A204.1 (cell line): ENCODE measurements around the gene TMEM248.
"Not testable (repeated sequence)": the region's sequence is repeated elsewhere in the genome, so short reads cannot be mapped to it uniquely, and the experiment has no call there.

ENCODE experiments used
- FAIRE-seq: peaks from 2 replicates; lab custom pipeline; 2012; peaks lifted over from hg19 to GRCh38; lab: Jason Lieb, UNC

The TMEM248 gene

DNA sequence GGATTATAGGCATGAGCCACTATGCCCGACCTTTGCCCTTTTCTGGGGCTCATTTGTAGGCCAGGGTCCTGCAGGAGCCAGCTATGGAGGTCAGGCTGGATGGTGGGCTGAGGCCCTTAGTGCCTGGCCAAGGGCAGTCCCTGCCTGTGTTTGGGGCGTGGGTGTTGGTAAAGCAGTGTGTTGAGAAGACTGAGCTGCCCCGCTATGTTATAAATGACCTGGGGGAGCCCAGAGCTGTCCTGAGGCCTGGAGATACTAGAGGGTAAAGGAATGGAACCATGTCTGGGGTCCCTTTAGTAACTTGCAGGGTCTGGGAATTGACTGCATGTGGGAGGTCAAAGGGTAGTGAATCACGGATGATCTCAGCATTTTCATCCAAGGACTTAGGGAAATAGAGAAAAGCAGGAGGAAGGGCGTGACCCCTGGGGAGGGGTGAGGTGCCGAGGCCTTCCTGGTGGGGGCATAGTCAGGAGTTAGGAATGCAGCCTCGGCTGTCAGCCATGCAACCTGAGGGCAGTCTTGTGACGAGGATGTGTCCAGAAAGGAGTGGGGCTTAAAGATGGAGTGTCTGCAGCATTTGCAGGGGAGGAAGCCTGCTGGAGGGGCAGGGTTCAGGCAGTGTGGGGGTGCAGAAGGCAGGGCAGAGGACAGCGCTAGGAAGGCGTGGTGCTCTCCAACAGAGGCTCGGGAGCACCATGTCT is 31.5 kb downstream of the TMEM248 start:
- FAIRE-seq: no peak

GRCh38 chr7:66953044-66953427 is 32.0 kb downstream of the TMEM248 start:
- no peak for FAIRE-seq

DNA sequence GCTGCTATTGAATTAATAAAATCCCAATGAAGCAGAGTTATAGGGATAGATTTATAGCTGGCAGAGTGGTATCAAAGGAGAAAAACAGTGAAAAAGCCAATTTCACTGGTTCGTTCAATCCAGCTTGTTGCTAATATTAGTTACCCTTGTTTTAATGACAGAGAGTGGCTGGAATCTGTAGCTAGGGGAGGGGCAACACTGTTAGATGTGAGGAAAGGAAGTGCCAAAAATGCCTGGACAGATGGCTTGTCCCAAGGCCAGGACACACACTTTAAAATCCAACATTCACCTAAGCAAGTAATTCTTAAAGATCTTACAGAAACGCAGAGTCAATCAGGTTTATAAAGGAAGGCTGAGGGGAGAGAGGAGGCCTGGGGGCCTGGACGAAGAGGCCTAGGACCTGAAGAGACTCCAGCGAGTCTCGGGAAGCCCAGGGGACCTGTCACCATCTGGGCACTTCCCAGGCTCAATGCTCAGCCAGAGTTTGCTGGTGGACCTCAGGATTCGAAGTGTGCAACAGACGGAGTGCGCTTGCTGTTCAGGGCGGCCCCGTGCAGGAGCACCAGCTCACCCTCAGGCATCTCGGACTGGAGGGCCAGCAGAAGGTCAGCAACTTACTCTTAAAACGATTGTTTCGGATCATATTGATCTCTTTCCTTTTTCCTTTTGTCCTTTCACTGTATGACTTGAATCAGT is 36.7 kb downstream of the TMEM248 start:
- FAIRE-seq: no peak

GRCh38 chr7:66958538-66959350 is 37.7 kb downstream of the TMEM248 start:
- FAIRE-seq: no peak

DNA sequence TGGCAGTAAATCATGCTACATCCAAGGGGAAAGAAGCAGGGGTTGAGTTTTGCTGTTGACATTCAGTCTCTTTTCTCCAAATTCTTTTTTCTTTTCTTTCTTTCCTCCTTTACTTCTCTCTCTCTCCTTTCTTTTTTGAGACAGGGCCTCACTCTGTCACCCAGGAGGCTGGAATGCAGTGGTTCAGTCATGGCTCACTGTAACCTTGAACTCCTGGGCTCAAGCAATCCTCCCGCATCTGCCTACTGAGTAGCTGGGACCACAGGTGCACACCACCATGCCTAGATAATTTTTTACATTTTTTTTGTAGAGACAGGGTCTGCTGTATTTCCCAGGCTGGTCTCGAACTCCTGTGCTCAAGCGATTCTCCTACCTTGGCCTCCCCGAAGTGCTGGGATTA is 39.2 kb downstream of the TMEM248 start:
- FAIRE-seq: no peak

DNA sequence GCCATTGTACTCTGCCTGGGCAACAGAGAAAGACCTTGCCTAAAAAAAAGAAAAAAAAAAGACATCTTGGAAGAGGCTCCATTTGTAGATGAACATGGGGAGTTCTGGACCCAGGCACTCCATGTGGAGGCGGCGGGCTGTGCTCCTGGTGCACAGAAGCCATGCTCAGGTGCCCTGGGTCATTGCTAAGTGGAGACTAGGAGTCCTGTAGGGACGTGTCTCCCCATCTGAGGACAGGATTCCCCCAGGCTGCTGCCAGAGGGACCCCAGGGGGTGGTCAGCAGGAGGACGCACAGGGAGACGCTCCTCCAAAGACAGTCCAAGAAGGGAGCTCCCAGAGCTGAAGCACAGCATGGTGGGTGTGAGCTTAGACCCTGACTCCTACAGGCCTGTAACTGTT is 40.1 kb downstream of the TMEM248 start:
- FAIRE-seq: no peak

DNA sequence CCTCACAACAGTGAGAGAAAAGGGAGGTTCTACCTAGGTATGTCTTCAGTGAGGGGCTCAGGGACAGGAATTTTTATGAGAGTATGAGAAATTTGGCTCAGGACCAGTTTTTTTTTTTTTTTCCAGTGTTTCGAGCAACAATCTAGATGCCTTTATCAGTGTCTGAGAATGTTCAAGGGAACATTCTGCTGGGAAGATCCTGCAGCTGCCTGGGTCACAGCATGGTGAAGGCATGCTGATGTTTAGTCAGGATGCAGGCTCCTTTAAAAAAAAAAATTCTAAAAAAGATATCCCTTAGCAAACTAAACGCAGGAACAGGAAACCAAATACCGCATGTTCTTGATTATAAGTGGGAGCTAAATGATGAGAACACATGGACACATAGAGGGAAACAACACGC is 43.4 kb downstream of the TMEM248 start:
- no peak for FAIRE-seq

- no peak for FAIRE-seq
Measured at GRCh38 chr7:66967029-66967428, 46.0 kb downstream of the TMEM248 start.

GRCh38 chr7:66969001-66969400 is 48.0 kb downstream of the TMEM248 start:
- not testable (repeated sequence) for FAIRE-seq

GRCh38 chr7:66970310-66970709 is 49.3 kb downstream of the TMEM248 start:
- no peak for FAIRE-seq

- no peak for FAIRE-seq
Measured at GRCh38 chr7:66974986-66975590, 54.1 kb downstream of the TMEM248 start.

DNA sequence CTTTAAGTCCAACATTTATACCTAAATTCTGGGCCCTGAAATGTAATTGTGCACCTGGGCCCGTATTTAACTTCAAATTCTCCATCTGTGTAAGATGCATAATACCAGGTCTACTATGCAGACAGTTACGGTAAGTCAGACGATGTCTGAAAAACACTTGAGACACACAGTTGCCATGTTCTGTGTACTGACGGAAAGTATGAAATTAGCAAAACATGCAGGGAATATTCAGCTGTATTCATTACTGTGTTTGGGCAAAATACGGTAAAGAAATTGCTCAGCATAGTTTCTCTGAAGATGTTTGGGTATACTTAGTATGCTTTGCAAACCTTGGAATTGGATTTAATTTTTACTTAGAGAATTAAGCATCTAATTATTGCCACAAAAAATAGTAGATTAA is 57.3 kb downstream of the TMEM248 start:
- not testable (repeated sequence) for FAIRE-seq

DNA sequence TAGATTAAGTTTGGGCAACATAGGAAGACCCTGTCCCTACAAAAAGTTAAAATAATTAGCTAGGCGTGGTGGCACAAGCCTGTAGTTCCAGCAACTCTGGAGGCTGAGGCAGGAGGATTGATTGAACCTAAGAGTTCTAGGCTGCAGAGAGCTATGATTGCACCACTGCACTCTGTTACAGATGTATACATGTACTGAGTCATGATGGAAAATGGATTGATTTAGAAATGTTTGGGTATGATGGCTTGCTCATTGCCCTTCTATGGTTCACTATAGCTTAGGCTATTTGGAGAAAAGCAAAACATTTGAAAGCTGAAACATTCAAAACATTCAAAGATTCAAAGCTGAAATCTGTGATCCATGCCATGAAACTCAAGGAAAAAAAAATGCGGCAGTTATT is 58.0 kb downstream of the TMEM248 start:
- not testable (repeated sequence) for FAIRE-seq

DNA sequence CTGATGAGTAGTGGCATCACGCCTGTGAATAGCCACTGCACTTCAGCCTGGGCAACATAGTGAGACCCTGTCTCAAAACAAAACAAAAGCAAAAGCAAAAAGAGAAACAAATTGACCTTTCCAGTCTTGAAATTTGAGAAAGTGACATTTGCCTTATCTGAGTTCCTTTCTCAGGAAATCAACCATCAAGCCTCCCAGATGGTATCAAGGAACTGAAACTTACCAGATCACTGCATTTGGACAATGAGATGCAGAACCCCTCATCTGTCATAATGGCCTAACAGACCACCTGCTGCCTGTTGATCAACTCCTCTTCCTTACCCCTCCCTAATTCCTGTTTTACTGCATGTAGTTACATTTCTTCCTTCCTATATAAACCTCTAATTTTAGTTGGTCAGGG is 59.3 kb downstream of the TMEM248 start:
- not testable (repeated sequence) for FAIRE-seq

- FAIRE-seq: not testable (repeated sequence)
Measured at GRCh38 chr7:66989552-66989951, 68.5 kb downstream of the TMEM248 start.

GRCh38 chr7:66994051-66994450 is 73.0 kb downstream of the TMEM248 start:
- not testable (repeated sequence) for FAIRE-seq

GRCh38 chr7:66994691-66995049 is 73.6 kb downstream of the TMEM248 start:
- FAIRE-seq: not testable (repeated sequence)

DNA sequence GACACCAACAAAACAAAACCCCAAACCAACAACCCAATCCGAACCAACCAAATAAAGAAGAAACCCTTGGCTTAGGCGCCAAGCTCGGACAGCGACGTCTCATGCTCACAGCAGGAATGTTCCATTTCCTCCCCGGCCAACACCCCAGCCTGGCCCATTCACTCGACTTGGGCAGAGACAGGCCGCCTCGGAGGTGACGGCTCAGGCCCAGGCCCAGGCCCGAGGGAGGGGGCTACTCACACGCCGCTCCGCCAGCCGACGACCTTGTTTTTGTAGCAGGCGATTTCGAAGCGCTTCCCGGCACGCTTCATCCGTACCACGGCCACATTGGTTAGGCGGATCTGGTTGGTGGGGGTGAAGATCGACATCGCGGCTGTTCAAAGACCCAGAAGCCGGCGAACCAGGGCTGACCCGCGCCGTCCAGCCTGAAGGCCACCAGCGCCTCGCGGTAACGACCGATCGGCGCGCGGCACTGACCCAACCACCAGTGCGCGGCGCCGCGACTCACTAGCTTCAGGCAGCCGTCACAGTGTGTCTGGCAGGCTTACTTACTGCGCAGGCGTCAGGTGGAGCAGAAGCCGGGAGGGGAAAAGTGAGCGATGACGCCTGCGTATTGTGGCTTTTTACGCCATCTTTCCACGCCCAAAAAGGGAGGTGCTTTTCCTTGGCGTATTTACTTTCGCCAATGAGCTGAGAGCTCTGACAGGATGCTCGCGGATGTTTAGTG is 74.2 kb downstream of the TMEM248 start, which contains the start of gene SBDS:
SBDS (minus strand) TSS at position 537 of the 727 bp plus-strand sequence; CDS start at position 368, 169 bp downstream.
- peak; percentile 98 for FAIRE-seq

DNA sequence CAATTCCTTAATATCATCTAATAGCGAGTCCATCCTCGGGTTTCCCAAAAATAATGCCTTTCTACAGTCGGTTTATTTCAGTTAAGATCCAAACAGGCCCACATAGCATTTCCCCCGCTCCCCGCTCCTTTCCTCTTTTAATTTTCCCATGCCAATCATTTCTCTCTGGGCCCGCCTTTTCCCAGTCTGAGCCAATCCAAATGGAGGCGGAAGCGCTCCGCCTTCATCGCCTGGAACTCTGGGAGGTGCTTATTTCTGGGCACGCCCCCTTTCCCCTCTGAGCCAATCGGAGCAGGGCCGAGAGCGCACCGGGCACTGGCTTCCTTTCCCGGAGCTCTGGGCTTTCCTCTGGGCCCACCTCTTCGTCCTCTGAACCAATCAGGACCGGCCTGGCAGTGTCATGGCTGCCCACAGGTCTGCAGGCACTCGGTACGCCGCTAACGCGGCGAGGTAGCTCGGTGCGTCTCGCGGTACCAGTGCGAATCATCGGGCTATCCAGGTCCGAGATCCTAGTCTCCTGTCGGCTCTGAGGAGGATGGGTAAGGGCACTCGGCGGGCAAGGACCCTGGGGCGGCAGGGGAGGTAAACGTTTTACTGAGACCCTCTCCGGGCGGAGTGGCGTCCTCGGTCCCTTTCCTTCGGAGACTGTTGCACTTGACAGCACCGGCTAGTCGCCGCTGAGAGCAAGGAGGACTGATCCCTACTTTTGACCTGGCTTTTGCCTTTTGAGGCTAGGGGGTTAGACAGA is 75.6 kb downstream of the TMEM248 start, which contains the start of gene TYW1:
TYW1 (plus strand) TSS at position 390 of the 748 bp plus-strand sequence; CDS start at position 536, 146 bp downstream.
- FAIRE-seq: peak; percentile 98

GRCh38 chr7:67000601-67001258 is 79.7 kb downstream of the TMEM248 start:
- peak; percentile 98 for FAIRE-seq
